CD4-positive, alpha-beta T cell treated with Interleukin-10 for 1 hour (primary cell): Measurements from ENCODE around the gene RCBTB2.

ENCODE experiments used
- DNase-seq: peaks from one replicate; pipeline ENCODE4 v3.0.0-alpha.2; 2020

Gene RCBTB2

DNA sequence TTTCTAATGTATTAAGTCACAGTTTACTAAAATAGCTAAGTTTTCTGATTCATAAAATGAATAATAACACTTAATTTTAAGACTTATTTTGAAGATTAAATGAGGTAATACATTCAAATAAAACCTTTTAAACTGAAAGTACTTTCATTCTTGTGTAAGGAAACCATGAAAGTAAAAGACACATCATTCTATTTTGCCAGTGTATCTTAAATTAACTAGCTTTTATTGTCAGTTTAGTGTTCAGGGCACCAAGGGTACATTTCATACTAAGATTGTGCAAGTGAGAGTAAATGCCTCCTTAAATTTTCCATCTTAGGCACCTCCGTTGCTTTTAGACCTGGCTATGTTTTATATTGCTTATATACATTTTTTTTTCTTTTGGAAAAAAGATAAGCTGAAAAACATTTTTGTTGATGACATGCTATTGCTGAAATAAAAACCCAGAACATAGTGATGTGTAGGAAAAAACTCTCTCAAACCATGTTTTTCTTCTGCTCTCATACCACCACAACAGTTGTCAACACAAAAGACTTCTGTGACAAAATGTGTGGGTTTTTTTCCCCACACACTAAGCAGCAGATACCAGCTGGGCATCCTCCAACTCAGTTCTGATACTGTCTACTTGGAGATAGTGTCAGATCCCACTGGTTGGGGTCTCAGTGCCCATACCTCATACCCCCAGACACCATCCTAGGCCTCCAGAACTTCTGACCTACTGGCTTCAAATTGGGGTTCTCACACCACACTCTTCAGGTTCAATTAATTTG lies 89.3 kb downstream of the RCBTB2 start:
- DNase-seq: peak; percentile 24
